CD14-positive monocyte (primary cell): ENCODE data around the gene MILR1. TPM values are rescaled to one million over a fixed set of nuclear protein-coding genes. Genes with fewer than 3 reads are reported as not detected.

Experiments used
- DNase-seq, 3 donors: peaks; one replicate each; pipeline ENCODE4 v3.0.0-alpha.2; 2011 to 2022
- H2AFZ ChIP-seq: 2 replicates; pipeline ENCODE4 v1.6.0; 2012; ENCODE audit warnings: mild to moderate bottlenecking, low read depth, low read length, inconsistent platforms; ENCODE audit not compliant: insufficient read depth, poor library complexity, severe bottlenecking
- H3K27ac ChIP-seq, 2 donors: 1 replicate in 1 of 2; 2 replicates in 1 of 2; pipeline ENCODE4 v1.5.1; 2012 to 2013; ENCODE audit warnings: low read length in 2 of 2, control low read depth in 1 of 2, inconsistent platforms in 1 of 2, low read depth in 1 of 2, mild to moderate bottlenecking in 1 of 2
- H3K27me3 ChIP-seq, 2 donors: one replicate each; pipeline versions ENCODE4 v1.6.0 to v1.6.1; 2011 to 2013; ENCODE audit warnings: low read length in 2 of 2; ENCODE audit not compliant: control insufficient read depth in 2 of 2, insufficient read depth in 2 of 2
- H3K36me3 ChIP-seq, 2 donors: replicated peaks in 1 of 2; 1 replicate in 1 of 2; 2 replicates in 1 of 2; pipeline versions ENCODE4 v1.5.1 to v1.6.1; 2012 to 2013; ENCODE audit warnings: low read length in 2 of 2, control low read depth in 1 of 2, inconsistent platforms in 1 of 2, mild to moderate bottlenecking in 1 of 2; ENCODE audit not compliant: insufficient read depth in 2 of 2, control insufficient read depth in 1 of 2
- H3K4me1 ChIP-seq, 2 donors: 1 replicate in 1 of 2; 2 replicates in 1 of 2; pipeline versions ENCODE4 v1.5.1 to v1.6.1; 2012 to 2013; ENCODE audit warnings: low read length in 2 of 2, control low read depth in 1 of 2, inconsistent platforms in 1 of 2, mild to moderate bottlenecking in 1 of 2, moderate library complexity in 1 of 2; ENCODE audit not compliant: insufficient read depth in 2 of 2, control insufficient read depth in 1 of 2
- H3K4me2 ChIP-seq: replicated peaks from 2 replicates; pipeline ENCODE3; 2012; ENCODE audit warnings: low read length, moderate library complexity, mild to moderate bottlenecking; ENCODE audit not compliant: poor library complexity, severe bottlenecking; ENCODE audit errors: extremely low read depth
- H3K4me3 ChIP-seq, 3 experiments: fragments of 200-600 bp in 1 of 3; sonication (generic) in 1 of 3; replicated peaks in 1 of 3; 1 replicate in 2 of 3; 2 replicates in 1 of 3; pipeline ENCODE4 v1.5.1; 2011 to 2013; ENCODE audit warnings: low read length in 3 of 3, mild to moderate bottlenecking in 3 of 3, control low read depth in 2 of 3, low read depth in 2 of 3, inconsistent platforms in 1 of 3, moderate library complexity in 1 of 3
- H3K79me2 ChIP-seq: 2 replicates; pipeline ENCODE4 v1.6.0; 2012; ENCODE audit warnings: mild to moderate bottlenecking, control low read depth, inconsistent platforms, low read length, moderate library complexity; ENCODE audit not compliant: insufficient read depth
- H3K9ac ChIP-seq: 2 replicates; pipeline ENCODE4 v1.6.0; 2017; ENCODE audit warnings: low read length, mild to moderate bottlenecking; ENCODE audit not compliant: insufficient read depth, poor library complexity, severe bottlenecking
- H3K9me3 ChIP-seq, 2 donors: replicated peaks in 1 of 2; 1 replicate in 1 of 2; 2 replicates in 1 of 2; pipeline versions ENCODE4 v1.5.1 to v1.6.1; 2012 to 2013; ENCODE audit warnings: low read length in 2 of 2, control low read depth in 1 of 2; ENCODE audit not compliant: control insufficient read depth in 1 of 2, insufficient read depth in 1 of 2
- H4K20me1 ChIP-seq: 2 replicates; pipeline ENCODE4 v1.6.0; 2012; ENCODE audit warnings: mild to moderate bottlenecking, low read length, control low read depth, moderate library complexity; ENCODE audit not compliant: insufficient read depth
- H3K27ac Mint-ChIP-seq, 7 donors: one replicate each; pipeline ENCODE4 v1.8.0; 2020; ENCODE audit warnings: mild to moderate bottlenecking in 7 of 7, mixed read lengths in 7 of 7, moderate library complexity in 6 of 7, inconsistent platforms in 2 of 7
- H3K27me3 Mint-ChIP-seq, 3 donors: one replicate each; pipeline ENCODE4 v1.8.0; 2021 to 2022; ENCODE audit warnings: low read depth in 3 of 3, mild to moderate bottlenecking in 3 of 3, mixed read lengths in 3 of 3, moderate library complexity in 3 of 3, inconsistent platforms in 1 of 3
- H3K36me3 Mint-ChIP-seq, 2 donors: one replicate each; pipeline ENCODE4 v1.8.0; 2020; ENCODE audit warnings: mixed read lengths in 2 of 2, inconsistent platforms in 1 of 2, mild to moderate bottlenecking in 1 of 2
- H3K4me1 Mint-ChIP-seq: one replicate; pipeline ENCODE4 v1.8.0; 2020; ENCODE audit warnings: mild to moderate bottlenecking, mixed read lengths
- H3K4me3 Mint-ChIP-seq, 2 donors: one replicate each; pipeline ENCODE4 v1.8.0; 2020; ENCODE audit warnings: mild to moderate bottlenecking in 2 of 2, mixed read lengths in 2 of 2, moderate library complexity in 1 of 2
- H3K9me3 Mint-ChIP-seq, 7 donors: one replicate each; pipeline ENCODE4 v1.8.0; 2020 to 2022; ENCODE audit warnings: mixed read lengths in 7 of 7, mild to moderate bottlenecking in 6 of 7, moderate library complexity in 6 of 7, inconsistent platforms in 2 of 7
- WGBS: methylation state at CpG from one replicate; pipeline ENCODE4 v1.1.5; 2013; ENCODE audit warnings: missing lambda C conversion rate; ENCODE audit not compliant: insufficient coverage; 5-methylcytosine and 5-hydroxymethylcytosine counted together
- intact Hi-C, 2 donors: fragments of 100-400 bp; cut with micrococcal nuclease; formaldehyde crosslinking; loops; one replicate each; pipeline versions ENCODE4 v1.15.0 to v1.15.1; 2023
- polyA plus RNA-seq, 3 donors: library from polyadenylated mRNA; depleted of rRNA in 1 of 3; unstranded in 2 of 3; stranded (reverse) in 1 of 3; fragments of 300-500 nt in 2 of 3; fragments of >200 nt in 1 of 3; fragmentation: Illumina TruSeq in 2 of 3; gene quantifications; 1 replicate in 2 of 3; 2 replicates in 1 of 3; pipeline ENCODE4 v1.2.3, GENCODE V29; 2012 to 2021
- TF ChIP-seq, protein P1 (sequence below): fragments of 200-600 bp; IDR thresholded peaks from one replicate; pipeline ENCODE4 v1.8.0; 2022; ENCODE audit warnings: antibody characterized with exemption, mild to moderate bottlenecking

MILR1 gene
- polyA plus RNA-seq, 3 donors = 72.0 to 95.2 (median 81.7) TPM

DNA sequence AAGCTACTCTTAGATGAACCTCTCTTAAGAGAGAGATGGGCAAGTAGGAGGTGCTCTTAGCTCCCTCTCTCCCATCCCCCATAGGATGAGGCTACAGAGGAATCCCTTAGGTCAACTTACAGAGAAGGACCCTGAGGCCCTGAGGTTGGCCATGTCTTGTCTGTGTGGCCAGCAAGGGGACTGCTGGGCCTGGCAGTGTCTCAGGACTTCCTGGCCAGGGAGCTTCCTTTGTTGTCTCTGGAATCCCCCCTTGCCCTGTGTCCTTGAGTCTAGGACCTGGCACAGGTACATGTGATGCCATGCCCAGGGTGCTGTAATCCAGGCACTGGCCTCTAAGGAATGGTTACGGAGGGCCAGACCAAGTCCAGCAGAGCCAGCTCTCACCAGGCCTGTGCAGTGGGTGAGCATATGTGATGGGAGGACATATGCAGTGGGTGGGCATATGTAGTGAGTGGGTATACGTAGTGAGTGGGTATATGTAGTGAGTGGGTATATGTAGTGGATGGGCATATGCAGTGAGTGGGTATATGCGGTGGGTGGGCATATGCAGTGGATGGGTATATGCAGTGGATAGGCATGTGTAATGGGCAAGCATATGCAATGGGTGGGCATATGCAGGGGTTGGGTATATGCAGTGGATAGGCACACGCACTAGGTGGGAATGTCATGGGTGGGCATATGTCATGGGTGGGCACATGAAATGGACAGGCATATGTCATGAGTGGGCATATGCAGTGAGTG is 38.0 kb upstream of the MILR1 start:
- H4K20me1 ChIP-seq = peaks cover 60% of the 10 kb centered on the region

More for the DNA sequence above, 38.0 kb upstream of the MILR1 start:
- H3K36me3 Mint-ChIP-seq = peaks cover 19 to 50% of the 10 kb centered on the region in 2 donors
- peak overlapping the region; percentile 46 to 70 for H3K27ac ChIP-seq
- peak overlapping the region; percentile 30 for H3K9ac ChIP-seq
- H3K4me1 ChIP-seq = peaks cover 57 to 84% of the 10 kb centered on the region in 2 donors
- WGBS = 94% methylated on average over 4 of the region's 4 CpGs
- peak overlapping the region in 6 of 7 donors; percentile 27 to 82 (median 72) for H3K27ac Mint-ChIP-seq
- H2AFZ ChIP-seq = no peak overlapping the region
- peaks cover 7 to 27% of the 10 kb centered on the region in 2 donors for H3K36me3 ChIP-seq
- intact Hi-C loops = loop anchor here in 1 of 2 donors (5.0 kb wide), 1 partner anchor 34 kb away; no protein-coding TSS in a partner anchor
- H3K79me2 ChIP-seq = peaks cover 81% of the 10 kb centered on the region
- DNase-seq = peak in 1 of 3 donors; percentile 14
- peaks cover 0 to 3% (median 0%) of the 10 kb centered on the region in 7 donors for H3K9me3 Mint-ChIP-seq
- H3K9me3 ChIP-seq = no peaks in the 10 kb centered on the region
- H3K4me2 ChIP-seq = peak overlapping the region; percentile 85
- TF ChIP-seq, protein P1, sequence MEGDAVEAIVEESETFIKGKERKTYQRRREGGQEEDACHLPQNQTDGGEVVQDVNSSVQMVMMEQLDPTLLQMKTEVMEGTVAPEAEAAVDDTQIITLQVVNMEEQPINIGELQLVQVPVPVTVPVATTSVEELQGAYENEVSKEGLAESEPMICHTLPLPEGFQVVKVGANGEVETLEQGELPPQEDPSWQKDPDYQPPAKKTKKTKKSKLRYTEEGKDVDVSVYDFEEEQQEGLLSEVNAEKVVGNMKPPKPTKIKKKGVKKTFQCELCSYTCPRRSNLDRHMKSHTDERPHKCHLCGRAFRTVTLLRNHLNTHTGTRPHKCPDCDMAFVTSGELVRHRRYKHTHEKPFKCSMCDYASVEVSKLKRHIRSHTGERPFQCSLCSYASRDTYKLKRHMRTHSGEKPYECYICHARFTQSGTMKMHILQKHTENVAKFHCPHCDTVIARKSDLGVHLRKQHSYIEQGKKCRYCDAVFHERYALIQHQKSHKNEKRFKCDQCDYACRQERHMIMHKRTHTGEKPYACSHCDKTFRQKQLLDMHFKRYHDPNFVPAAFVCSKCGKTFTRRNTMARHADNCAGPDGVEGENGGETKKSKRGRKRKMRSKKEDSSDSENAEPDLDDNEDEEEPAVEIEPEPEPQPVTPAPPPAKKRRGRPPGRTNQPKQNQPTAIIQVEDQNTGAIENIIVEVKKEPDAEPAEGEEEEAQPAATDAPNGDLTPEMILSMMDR = no peak
- peaks cover 0 to 2% (median 0%) of the 10 kb centered on the region in 3 donors for H3K27me3 Mint-ChIP-seq
- peak overlapping the region; percentile 37 to 71 for H3K4me3 Mint-ChIP-seq
- peak overlapping the region in 2 of 3 experiments; percentile 9 to 83 for H3K4me3 ChIP-seq
- no peaks in the 10 kb centered on the region for H3K27me3 ChIP-seq
- H3K4me1 Mint-ChIP-seq = peaks cover 72% of the 10 kb centered on the region
